Measurements from ENCODE around the gene NT5DC2.

Gene NT5DC2

GRCh38 chr3:52512727-52513126 is 20.9 kb downstream of the NT5DC2 start:
- no peak for DNase-seq

- no peak for DNase-seq
These were observed 21.6 kb downstream of the NT5DC2 start for GRCh38 chr3:52512105-52512504.

DNA sequence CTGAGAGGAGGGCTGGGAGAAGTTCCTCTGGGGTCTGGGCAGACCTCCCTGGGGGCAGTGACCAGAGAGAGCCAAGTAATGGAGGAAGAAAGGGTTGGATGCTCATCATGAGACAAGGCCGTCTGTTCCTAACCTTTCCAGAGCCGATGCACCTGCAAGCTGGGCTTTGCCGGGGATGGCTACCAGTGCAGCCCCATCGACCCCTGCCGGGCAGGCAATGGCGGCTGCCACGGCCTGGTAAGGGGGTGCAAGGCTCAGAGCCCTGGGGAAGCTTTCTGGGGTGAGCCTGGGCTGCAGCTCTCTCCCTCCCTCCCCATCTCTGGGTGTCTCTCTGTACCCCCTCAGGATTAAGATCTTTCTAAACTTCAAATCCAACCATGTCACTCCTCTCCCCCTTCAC is 22.1 kb downstream of the NT5DC2 start:
- DNase-seq, result no peak

DNA sequence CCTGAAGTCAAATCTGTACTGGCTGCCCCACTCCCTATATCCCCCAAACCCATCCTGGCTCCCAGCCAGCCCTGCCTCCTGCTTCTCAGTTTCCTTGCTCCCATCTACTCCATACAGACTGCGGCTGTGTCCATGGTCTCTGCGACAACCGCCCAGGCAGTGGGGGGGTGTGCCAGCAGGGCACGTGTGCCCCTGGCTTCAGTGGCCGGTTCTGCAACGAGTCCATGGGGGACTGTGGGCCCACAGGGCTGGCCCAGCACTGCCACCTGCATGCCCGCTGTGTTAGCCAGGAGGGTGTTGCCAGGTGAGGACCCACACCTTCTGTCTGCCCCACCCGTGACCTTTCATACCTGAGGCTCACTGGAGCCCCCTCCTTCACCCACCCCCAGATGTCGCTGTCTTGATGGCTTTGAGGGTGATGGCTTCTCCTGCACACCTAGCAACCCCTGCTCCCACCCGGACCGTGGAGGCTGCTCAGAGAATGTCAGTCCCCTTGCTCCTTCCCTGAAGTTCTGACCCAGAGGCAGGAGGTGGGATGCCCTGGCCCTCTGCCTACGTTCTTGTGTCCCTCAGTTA is 23.8 kb downstream of the NT5DC2 start:
- DNase-seq, result no peak

DNA sequence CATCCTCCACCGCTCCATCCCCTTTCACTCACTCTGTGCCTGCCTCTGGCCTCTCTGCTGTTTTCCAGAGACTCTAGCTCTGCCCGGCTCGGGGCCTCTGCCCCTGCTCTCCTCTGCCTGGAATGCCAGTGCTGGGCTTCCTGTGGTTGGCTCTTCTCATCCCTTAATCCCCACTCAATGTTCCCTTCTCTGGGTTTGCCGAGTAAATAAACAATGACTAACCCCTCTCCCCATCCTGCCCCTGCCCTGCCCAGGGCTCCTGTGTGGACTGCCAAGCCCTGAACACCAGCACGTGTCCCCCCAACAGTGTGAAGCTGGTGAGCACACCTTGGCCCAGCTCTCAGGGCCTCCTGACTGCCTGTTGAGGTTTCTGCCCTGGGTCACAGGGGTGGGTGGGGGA is 26.3 kb downstream of the NT5DC2 start:
- no peak for DNase-seq

DNA sequence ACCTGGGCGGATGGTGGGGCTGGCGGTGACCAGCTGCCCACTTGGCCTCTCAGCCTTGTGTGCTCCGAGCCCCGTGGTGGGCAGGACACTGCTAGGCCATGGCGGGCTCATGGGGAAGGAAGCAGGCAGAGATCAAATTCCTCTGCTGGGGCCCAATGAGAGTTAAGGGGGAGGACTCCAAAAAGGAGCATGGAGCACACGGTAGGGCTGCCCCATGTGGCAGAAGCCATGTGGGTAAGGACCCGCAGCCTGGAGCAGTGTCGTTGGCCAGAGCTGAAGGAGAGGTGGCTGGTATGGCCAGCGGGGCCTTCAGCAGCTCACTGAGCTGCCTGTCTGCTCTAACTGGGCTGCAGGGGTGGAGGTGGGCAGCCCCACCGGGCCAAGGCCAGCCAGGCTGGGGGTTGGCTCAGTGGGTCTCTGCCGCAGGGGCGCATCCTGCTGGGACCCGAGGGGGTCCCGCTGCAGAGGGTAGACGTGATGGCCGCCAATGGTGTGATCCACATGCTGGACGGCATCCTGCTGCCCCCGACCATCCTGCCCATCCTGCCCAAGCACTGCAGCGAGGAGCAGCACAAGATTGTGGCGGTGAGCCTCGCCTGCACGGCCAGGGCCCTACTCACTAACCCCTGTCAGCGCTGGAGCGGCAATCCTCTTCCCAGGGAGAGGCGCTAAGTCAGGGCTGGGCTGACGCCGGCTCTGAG is 27.2 kb downstream of the NT5DC2 start:
- DNase-seq, result no peak

DNA sequence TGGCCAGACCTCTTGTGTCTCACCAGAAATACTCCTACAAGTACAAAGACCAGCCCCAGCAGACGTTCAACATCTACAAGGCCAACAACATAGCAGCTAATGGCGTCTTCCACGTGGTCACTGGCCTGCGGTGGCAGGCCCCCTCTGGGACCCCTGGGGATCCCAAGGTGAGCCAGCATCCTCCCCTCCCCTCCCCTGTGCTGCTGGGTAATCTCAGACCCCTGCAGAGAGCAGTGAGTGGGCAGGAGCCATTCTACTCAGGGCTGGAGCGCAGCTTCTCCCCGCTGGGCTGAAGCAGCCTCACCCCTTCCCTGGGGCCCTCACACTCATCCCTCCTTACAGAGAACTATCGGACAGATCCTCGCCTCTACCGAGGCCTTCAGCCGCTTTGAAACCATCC is 28.7 kb downstream of the NT5DC2 start:
- no peak for DNase-seq

- no peak for DNase-seq
These were observed 29.8 kb downstream of the NT5DC2 start for GRCh38 chr3:52503788-52504424.

GRCh38 chr3:52502808-52503350 is 30.8 kb downstream of the NT5DC2 start:
- no peak for DNase-seq

- DNase-seq, result no peak
These were observed 31.7 kb downstream of the NT5DC2 start for GRCh38 chr3:52502001-52502400.

DNA sequence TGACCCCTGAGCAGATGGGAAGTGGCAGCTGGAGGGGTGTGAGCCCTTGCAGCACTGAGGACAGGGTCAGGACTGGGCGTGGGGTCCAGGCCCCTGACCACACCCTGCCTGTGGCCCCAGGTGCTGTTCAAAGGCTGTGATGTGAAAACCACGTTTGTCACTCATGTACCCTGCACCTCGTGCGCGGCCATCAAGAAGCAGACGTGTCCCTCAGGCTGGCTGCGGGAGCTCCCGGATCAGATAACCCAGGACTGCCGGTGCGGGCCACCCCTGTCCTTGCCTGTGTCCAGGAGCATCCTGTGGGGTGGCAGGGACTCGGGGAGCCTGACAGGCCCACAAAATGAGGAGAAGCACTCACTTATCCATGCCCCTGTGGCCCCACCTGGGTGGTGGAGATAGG is 32.6 kb downstream of the NT5DC2 start:
- no peak for DNase-seq

- peak in 29 of 56 donors; percentile 12 to 68 (median 22) for DNase-seq
These were observed 35.3 kb downstream of the NT5DC2 start for GRCh38 chr3:52498137-52499054.

DNA sequence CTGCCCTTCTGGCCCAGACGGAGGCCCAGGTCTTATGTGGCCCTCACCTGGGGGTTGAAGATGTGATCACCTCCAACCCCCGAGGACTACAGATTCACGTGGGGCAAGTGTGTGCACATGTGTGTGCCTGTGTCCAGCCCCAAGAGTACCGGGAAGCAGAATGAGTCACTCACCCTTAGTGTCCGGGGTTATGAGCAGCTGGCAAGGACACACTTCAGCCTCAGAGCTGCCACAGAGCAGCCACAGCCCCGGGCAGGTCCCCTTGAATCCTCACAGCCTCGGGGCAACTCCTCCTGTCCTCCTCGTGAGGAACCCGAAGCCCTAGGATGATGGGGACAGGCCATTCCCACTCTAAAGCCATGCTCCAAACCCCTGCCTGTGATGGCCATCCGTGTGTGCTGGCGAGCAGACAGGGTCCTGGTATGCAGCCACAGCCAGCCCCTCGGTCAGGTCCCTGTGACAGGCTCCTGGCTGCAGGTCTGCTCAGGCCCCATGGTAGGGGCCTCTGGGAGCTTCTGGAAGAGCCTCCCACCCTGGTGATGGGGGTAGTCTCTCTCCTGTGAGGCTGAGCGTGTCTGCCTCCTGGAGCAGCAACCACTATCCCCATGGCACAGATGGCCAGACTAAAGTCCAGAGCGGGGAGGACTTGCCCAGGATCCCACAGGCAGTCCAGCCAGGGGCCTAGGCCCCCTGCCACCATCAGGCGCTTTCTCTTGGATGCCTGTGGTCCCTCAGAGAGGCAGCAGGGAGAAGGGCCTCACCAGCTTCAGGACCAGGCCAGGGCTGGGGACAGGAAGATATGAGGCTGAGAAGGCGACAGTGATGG is 37.7 kb downstream of the NT5DC2 start:
- no peak for DNase-seq

GRCh38 chr3:52494886-52495495 is 38.7 kb downstream of the NT5DC2 start, which contains the start of gene STAB1:
TSS of gene STAB1 (plus strand) at chr3:52495338. CDS start at chr3:52495414, 76 bp downstream.
- DNase-seq, result no peak

DNA sequence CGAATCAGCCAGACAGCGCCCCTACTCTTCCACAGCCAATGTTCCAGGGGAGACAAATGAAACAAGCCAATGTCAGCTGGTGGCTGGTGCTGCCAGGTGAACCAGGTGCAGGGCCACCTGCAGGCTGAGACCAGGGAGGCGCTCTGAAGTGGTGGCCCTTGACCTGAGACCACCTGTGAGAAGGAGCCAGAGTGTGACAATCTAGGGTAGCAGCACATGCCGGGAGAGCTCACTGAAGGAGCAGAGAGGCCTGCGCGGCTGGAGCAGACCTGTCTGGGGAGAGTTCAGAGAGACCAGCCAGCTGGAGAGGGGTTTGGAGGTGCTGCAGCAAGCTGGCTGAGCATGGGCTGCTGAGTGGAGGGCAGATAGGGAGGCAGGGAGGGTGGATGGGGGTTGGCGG is 39.2 kb downstream of the NT5DC2 start:
- DNase-seq, result no peak

DNA sequence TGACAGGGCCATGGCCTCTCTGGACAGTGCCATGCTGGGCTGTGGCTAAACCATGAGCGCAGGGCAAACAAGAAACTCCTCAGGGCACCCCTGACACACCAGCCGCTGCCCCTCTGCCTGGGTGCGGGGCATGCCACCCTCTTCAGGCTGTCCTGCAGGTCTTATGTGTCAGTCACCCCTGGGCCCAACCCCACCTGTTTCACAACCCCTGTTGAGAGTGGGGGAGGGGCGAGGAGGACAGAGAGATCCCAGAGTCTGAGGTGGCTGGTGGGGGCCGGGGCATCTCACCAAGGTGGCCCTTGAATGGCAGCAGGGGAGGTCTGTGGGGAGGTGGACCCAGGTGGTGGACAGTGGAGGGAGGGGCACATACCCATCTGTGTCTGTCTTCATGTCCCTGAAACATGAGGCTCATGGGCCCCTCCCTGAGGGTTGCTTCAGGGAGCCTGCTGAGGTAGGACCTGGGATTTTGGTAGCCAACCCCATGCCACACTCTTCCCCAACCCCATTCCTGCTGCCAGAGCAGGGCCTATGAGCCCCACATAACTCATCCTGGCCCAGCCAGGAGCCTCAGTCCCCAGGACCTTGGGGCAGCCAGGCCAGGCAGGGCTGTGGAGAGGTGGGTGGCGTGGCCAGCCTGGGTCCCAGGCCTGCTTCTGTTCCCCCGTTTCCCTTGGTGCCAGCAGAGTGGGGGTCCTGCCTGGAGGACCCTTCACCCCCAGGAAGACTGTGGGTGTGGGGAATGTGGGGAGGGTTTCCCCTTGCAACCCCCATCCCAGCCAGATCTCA is 40.2 kb downstream of the NT5DC2 start:
- no peak for DNase-seq

DNA sequence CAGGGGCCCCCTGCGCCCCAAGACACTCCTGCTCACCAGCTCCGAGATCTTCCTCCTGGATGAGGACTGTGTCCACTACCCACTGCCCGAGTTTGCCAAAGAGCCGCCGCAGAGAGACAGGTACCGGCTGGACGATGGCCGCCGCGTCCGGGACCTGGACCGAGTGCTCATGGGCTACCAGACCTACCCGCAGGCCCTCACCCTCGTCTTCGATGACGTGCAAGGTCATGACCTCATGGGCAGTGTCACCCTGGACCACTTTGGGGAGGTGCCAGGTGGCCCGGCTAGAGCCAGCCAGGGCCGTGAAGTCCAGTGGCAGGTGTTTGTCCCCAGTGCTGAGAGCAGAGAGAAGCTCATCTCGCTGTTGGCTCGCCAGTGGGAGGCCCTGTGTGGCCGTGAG is 41.6 kb downstream of the NT5DC2 start:
- no peak for DNase-seq

GRCh38 chr3:52490939-52491526 is 42.6 kb downstream of the NT5DC2 start:
- peak in 5 of 56 donors; percentile 11 to 25 (median 15) for DNase-seq
